ENCODE data around the gene CD22. TPM values are rescaled to one million over a fixed set of nuclear protein-coding genes. Genes with fewer than 3 reads are reported as not detected.

Gene CD22
- total and polyA plus RNA-seq, 2 of the 13 experiments (the other 11 are each of a cell fraction or from before 2014, with no cell fraction given): 0.71 to 1.7 TPM

GRCh38 chr19:35363711-35364425 is 34.9 kb downstream of the CD22 start (continued):
- TF ChIP-seq, protein P1, sequence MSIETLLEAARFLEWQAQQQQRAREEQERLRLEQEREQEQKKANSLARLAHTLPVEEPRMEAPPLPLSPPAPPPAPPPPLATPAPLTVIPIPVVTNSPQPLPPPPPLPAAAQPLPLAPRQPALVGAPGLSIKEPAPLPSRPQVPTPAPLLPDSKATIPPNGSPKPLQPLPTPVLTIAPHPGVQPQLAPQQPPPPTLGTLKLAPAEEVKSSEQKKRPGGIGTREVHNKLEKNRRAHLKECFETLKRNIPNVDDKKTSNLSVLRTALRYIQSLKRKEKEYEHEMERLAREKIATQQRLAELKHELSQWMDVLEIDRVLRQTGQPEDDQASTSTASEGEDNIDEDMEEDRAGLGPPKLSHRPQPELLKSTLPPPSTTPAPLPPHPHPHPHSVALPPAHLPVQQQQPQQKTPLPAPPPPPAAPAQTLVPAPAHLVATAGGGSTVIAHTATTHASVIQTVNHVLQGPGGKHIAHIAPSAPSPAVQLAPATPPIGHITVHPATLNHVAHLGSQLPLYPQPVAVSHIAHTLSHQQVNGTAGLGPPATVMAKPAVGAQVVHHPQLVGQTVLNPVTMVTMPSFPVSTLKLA (IDR thresholded peaks at IDR 0.05): no peak
- TF ChIP-seq MYNN (CRISPR knock-in tag; IDR thresholded peaks at IDR 0.05; ENCODE audit: low read depth) (no peak), MED13 (CRISPR knock-in tag; IDR thresholded peaks at IDR 0.05) (no peak)

DNA sequence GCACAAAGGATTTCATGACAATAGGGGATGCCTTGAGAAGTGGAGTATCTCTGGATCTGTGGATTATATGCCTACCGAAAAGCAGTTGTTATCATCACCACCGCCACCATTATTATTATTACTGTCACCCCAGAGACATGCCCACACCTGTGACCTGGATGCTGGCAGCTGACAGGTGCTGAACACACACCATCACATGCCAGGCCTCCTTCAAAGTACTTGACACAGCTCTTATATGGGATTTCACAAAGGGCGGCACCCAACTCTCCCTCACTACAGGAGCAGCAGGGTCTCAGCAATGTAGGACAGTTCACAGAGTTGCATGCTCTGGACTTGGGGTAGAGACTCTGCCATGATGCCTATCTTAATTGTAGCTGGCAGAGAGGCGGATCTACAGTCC is 36.3 kb downstream of the CD22 start:
- WGBS (ENCODE audit: low lambda C conversion rate): 69% methylated on average over 2 of the region's 4 CpGs
- FAIRE-seq (no peak), ATAC-seq (no peak), DNase-seq (ENCODE audit: low spot score) (no peak)
- no peaks in the 10 kb centered on the region for H3K79me2 ChIP-seq (ENCODE audit: insufficient read depth, low read length)
- H3K4me2 ChIP-seq (ENCODE audit: low read depth, low read length): no peak overlapping the region
- H2AFZ ChIP-seq (ENCODE audit: low read length): no peak overlapping the region
- no peaks in the 10 kb centered on the region for H3K9me3 ChIP-seq (ENCODE audit: low read length)
- intact Hi-C loops (cut with micrococcal nuclease; ENCODE audit: unreplicated experiment) (no loop called here), in situ Hi-C loops (cut with HindIII; ENCODE audit: extremely low pct_ligation_motif_present, low pct_unique_long_range_greater_than_20kb) (no loop called here)
- no peak overlapping the region for H3K27ac ChIP-seq (ENCODE audit: extremely low read length, insufficient read depth, low read length)
- no peak overlapping the region for H3K4me3 ChIP-seq (replicated peaks in 1 of 3; ENCODE audit: insufficient read depth in 1 of 3, low read depth in 2 of 3, low read length in 3 of 3)
- no peak for TF ChIP-seq ZFP90 (CRISPR knock-in tag; IDR thresholded peaks at IDR 0.05; ENCODE audit: borderline replicate concordance)
- TF ChIP-seq GABPA (IDR thresholded peaks at IDR 0.05; ENCODE audit: low read depth, low read length): no peak
- TF ChIP-seq GABPA (CRISPR knock-in tag; IDR thresholded peaks at IDR 0.05; ENCODE audit: low read depth): no peak
- no peak for TF ChIP-seq CBX5 (CRISPR knock-in tag; IDR thresholded peaks at IDR 0.05; ENCODE audit: borderline replicate concordance)
- no peak for TF ChIP-seq SIN3B (IDR thresholded peaks at IDR 0.05; ENCODE audit: low read length)
- TF ChIP-seq TOE1 (CRISPR knock-in tag; IDR thresholded peaks at IDR 0.05): no peak
- no peak for TF ChIP-seq SYNCRIP (IDR thresholded peaks at IDR 0.05; ENCODE audit: insufficient read depth, low read depth, low read length)
- TF ChIP-seq KAT2B (IDR thresholded peaks at IDR 0.05; ENCODE audit: borderline replicate concordance, low read depth, low read length): no peak
- no peak for TF ChIP-seq THYN1 (CRISPR knock-in tag; IDR thresholded peaks at IDR 0.05; ENCODE audit: borderline replicate concordance, low read depth)
- TF ChIP-seq SIX1 (CRISPR knock-in tag; IDR thresholded peaks at IDR 0.05; ENCODE audit: borderline replicate concordance): no peak
- no peak for TF ChIP-seq AHR (CRISPR knock-in tag; IDR thresholded peaks at IDR 0.05)
- TF ChIP-seq NFRKB (IDR thresholded peaks at IDR 0.05): no peak
- TF ChIP-seq ZNF20 (CRISPR knock-in tag; IDR thresholded peaks at IDR 0.05): no peak
- no peak for TF ChIP-seq STAT5B (CRISPR knock-in tag; IDR thresholded peaks at IDR 0.05)
- H3K4me1 ChIP-seq (ENCODE audit: insufficient read depth, low read length): no peaks in the 10 kb centered on the region
- POLR2A ChIA-PET: no interaction called here
- H3K27me3 ChIP-seq (ENCODE audit: control insufficient read depth in 1 of 2, insufficient read depth in 2 of 2, low read length in 2 of 2): peaks cover 8 to 29% of the 10 kb centered on the region in 2 experiments; a peak in 4 of 5 replicates
- CTCF ChIA-PET (ENCODE audit: low intra/inter-chr PET ratio, low total read pairs): no interaction called here
- H4K20me1 ChIP-seq (ENCODE audit: insufficient read depth, low read length): no peaks in the 10 kb centered on the region
- no peaks in the 10 kb centered on the region for H3K36me3 ChIP-seq (replicated peaks in 1 of 2; ENCODE audit: control insufficient read depth in 1 of 2, insufficient read depth in 2 of 2, low read length in 2 of 2)
- BruUV-seq (replicated peaks): no TSS peak
- H3K9ac ChIP-seq (ENCODE audit: insufficient read depth, low read depth, low read length): no peak overlapping the region

Data from HepG2 (cell line).